CD14-positive monocyte (primary cell): ENCODE data around the gene ADAMTS13. TPM values are rescaled to one million over a fixed set of nuclear protein-coding genes. Genes with fewer than 3 reads are reported as not detected.
"Not testable (repeated sequence)": the region's sequence is repeated elsewhere in the genome, so short reads cannot be mapped to it uniquely, and the experiment has no call there.

Experiments
- DNase-seq, 3 donors: peaks; one replicate each; pipeline ENCODE4 v3.0.0-alpha.2; 2011 to 2022
- H2AFZ ChIP-seq: 2 replicates; pipeline ENCODE4 v1.6.0; 2012; ENCODE audit warnings: mild to moderate bottlenecking, low read depth, low read length, inconsistent platforms; ENCODE audit not compliant: insufficient read depth, poor library complexity, severe bottlenecking
- H3K27ac ChIP-seq, 2 donors: 1 replicate in 1 of 2; 2 replicates in 1 of 2; pipeline ENCODE4 v1.5.1; 2012 to 2013; ENCODE audit warnings: low read length in 2 of 2, control low read depth in 1 of 2, inconsistent platforms in 1 of 2, low read depth in 1 of 2, mild to moderate bottlenecking in 1 of 2
- H3K27me3 ChIP-seq, 2 donors: one replicate each; pipeline versions ENCODE4 v1.6.0 to v1.6.1; 2011 to 2013; ENCODE audit warnings: low read length in 2 of 2; ENCODE audit not compliant: control insufficient read depth in 2 of 2, insufficient read depth in 2 of 2
- H3K36me3 ChIP-seq, 2 donors: replicated peaks in 1 of 2; 1 replicate in 1 of 2; 2 replicates in 1 of 2; pipeline versions ENCODE4 v1.5.1 to v1.6.1; 2012 to 2013; ENCODE audit warnings: low read length in 2 of 2, control low read depth in 1 of 2, inconsistent platforms in 1 of 2, mild to moderate bottlenecking in 1 of 2; ENCODE audit not compliant: insufficient read depth in 2 of 2, control insufficient read depth in 1 of 2
- H3K4me1 ChIP-seq, 2 donors: 1 replicate in 1 of 2; 2 replicates in 1 of 2; pipeline versions ENCODE4 v1.5.1 to v1.6.1; 2012 to 2013; ENCODE audit warnings: low read length in 2 of 2, control low read depth in 1 of 2, inconsistent platforms in 1 of 2, mild to moderate bottlenecking in 1 of 2, moderate library complexity in 1 of 2; ENCODE audit not compliant: insufficient read depth in 2 of 2, control insufficient read depth in 1 of 2
- H3K4me2 ChIP-seq: replicated peaks from 2 replicates; pipeline ENCODE3; 2012; ENCODE audit warnings: low read length, moderate library complexity, mild to moderate bottlenecking; ENCODE audit not compliant: poor library complexity, severe bottlenecking; ENCODE audit errors: extremely low read depth
- H3K4me3 ChIP-seq, 3 experiments: fragments of 200-600 bp in 1 of 3; sonication (generic) in 1 of 3; replicated peaks in 1 of 3; 1 replicate in 2 of 3; 2 replicates in 1 of 3; pipeline ENCODE4 v1.5.1; 2011 to 2013; ENCODE audit warnings: low read length in 3 of 3, mild to moderate bottlenecking in 3 of 3, control low read depth in 2 of 3, low read depth in 2 of 3, inconsistent platforms in 1 of 3, moderate library complexity in 1 of 3
- H3K79me2 ChIP-seq: 2 replicates; pipeline ENCODE4 v1.6.0; 2012; ENCODE audit warnings: mild to moderate bottlenecking, control low read depth, inconsistent platforms, low read length, moderate library complexity; ENCODE audit not compliant: insufficient read depth
- H3K9ac ChIP-seq: 2 replicates; pipeline ENCODE4 v1.6.0; 2017; ENCODE audit warnings: low read length, mild to moderate bottlenecking; ENCODE audit not compliant: insufficient read depth, poor library complexity, severe bottlenecking
- H3K9me3 ChIP-seq, 2 donors: replicated peaks in 1 of 2; 1 replicate in 1 of 2; 2 replicates in 1 of 2; pipeline versions ENCODE4 v1.5.1 to v1.6.1; 2012 to 2013; ENCODE audit warnings: low read length in 2 of 2, control low read depth in 1 of 2; ENCODE audit not compliant: control insufficient read depth in 1 of 2, insufficient read depth in 1 of 2
- H4K20me1 ChIP-seq: 2 replicates; pipeline ENCODE4 v1.6.0; 2012; ENCODE audit warnings: mild to moderate bottlenecking, low read length, control low read depth, moderate library complexity; ENCODE audit not compliant: insufficient read depth
- H3K27ac Mint-ChIP-seq, 7 donors: one replicate each; pipeline ENCODE4 v1.8.0; 2020; ENCODE audit warnings: mild to moderate bottlenecking in 7 of 7, mixed read lengths in 7 of 7, moderate library complexity in 6 of 7, inconsistent platforms in 2 of 7
- H3K27me3 Mint-ChIP-seq, 3 donors: one replicate each; pipeline ENCODE4 v1.8.0; 2021 to 2022; ENCODE audit warnings: low read depth in 3 of 3, mild to moderate bottlenecking in 3 of 3, mixed read lengths in 3 of 3, moderate library complexity in 3 of 3, inconsistent platforms in 1 of 3
- H3K36me3 Mint-ChIP-seq, 2 donors: one replicate each; pipeline ENCODE4 v1.8.0; 2020; ENCODE audit warnings: mixed read lengths in 2 of 2, inconsistent platforms in 1 of 2, mild to moderate bottlenecking in 1 of 2
- H3K4me1 Mint-ChIP-seq: one replicate; pipeline ENCODE4 v1.8.0; 2020; ENCODE audit warnings: mild to moderate bottlenecking, mixed read lengths
- H3K4me3 Mint-ChIP-seq, 2 donors: one replicate each; pipeline ENCODE4 v1.8.0; 2020; ENCODE audit warnings: mild to moderate bottlenecking in 2 of 2, mixed read lengths in 2 of 2, moderate library complexity in 1 of 2
- H3K9me3 Mint-ChIP-seq, 7 donors: one replicate each; pipeline ENCODE4 v1.8.0; 2020 to 2022; ENCODE audit warnings: mixed read lengths in 7 of 7, mild to moderate bottlenecking in 6 of 7, moderate library complexity in 6 of 7, inconsistent platforms in 2 of 7
- WGBS: methylation state at CpG from one replicate; pipeline ENCODE4 v1.1.5; 2013; ENCODE audit warnings: missing lambda C conversion rate; ENCODE audit not compliant: insufficient coverage; 5-methylcytosine and 5-hydroxymethylcytosine counted together
- intact Hi-C, 2 donors: fragments of 100-400 bp; cut with micrococcal nuclease; formaldehyde crosslinking; loops; one replicate each; pipeline versions ENCODE4 v1.15.0 to v1.15.1; 2023
- polyA plus RNA-seq, 3 donors: library from polyadenylated mRNA; depleted of rRNA in 1 of 3; unstranded in 2 of 3; stranded (reverse) in 1 of 3; fragments of 300-500 nt in 2 of 3; fragments of >200 nt in 1 of 3; fragmentation: Illumina TruSeq in 2 of 3; gene quantifications; 1 replicate in 2 of 3; 2 replicates in 1 of 3; pipeline ENCODE4 v1.2.3, GENCODE V29; 2012 to 2021
- TF ChIP-seq, protein P1 (sequence below): fragments of 200-600 bp; IDR thresholded peaks from one replicate; pipeline ENCODE4 v1.8.0; 2022; ENCODE audit warnings: antibody characterized with exemption, mild to moderate bottlenecking

The ADAMTS13 gene
- polyA plus RNA-seq, 3 donors = 0.77 TPM; not detected in 2

GRCh38 chr9:133449760-133450159 is 27.6 kb downstream of the ADAMTS13 start:
- Mint-ChIP-seq H3K4me1 (no peaks in the 10 kb centered on the region), H3K27me3 (peaks cover 3 to 15% (median 5%) of the 10 kb centered on the region in 3 donors), H3K4me3 (no peak overlapping the region), H3K27ac (no peak overlapping the region), H3K9me3 (no peaks in the 10 kb centered on the region), H3K36me3 (no peaks in the 10 kb centered on the region)
- intact Hi-C loops = loop anchor here in 1 of 2 donors (10.0 kb wide), 1 partner anchor 575 kb away; the partner anchor contains the start of gene BRD3OS
- H3K4me3 ChIP-seq = no peak overlapping the region
- H3K27me3 ChIP-seq = no peaks in the 10 kb centered on the region
- 97% methylated on average over 11 of the region's 12 CpGs for WGBS
- no peaks in the 10 kb centered on the region for H3K36me3 ChIP-seq
- H3K79me2 ChIP-seq = no peaks in the 10 kb centered on the region
- H4K20me1 ChIP-seq = no peaks in the 10 kb centered on the region
- no peaks in the 10 kb centered on the region for H3K4me1 ChIP-seq
- no peak overlapping the region for H3K9ac ChIP-seq
- TF ChIP-seq, protein P1, sequence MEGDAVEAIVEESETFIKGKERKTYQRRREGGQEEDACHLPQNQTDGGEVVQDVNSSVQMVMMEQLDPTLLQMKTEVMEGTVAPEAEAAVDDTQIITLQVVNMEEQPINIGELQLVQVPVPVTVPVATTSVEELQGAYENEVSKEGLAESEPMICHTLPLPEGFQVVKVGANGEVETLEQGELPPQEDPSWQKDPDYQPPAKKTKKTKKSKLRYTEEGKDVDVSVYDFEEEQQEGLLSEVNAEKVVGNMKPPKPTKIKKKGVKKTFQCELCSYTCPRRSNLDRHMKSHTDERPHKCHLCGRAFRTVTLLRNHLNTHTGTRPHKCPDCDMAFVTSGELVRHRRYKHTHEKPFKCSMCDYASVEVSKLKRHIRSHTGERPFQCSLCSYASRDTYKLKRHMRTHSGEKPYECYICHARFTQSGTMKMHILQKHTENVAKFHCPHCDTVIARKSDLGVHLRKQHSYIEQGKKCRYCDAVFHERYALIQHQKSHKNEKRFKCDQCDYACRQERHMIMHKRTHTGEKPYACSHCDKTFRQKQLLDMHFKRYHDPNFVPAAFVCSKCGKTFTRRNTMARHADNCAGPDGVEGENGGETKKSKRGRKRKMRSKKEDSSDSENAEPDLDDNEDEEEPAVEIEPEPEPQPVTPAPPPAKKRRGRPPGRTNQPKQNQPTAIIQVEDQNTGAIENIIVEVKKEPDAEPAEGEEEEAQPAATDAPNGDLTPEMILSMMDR = no peak
- H3K4me2 ChIP-seq = no peak overlapping the region
- no peak for DNase-seq
- H3K27ac ChIP-seq = no peak overlapping the region
- H3K9me3 ChIP-seq = no peaks in the 10 kb centered on the region
- H2AFZ ChIP-seq = no peak overlapping the region

- H3K4me3 ChIP-seq, H3K9ac ChIP-seq, H3K27ac ChIP-seq, H3K9me3 ChIP-seq, H3K4me1 Mint-ChIP-seq, H3K9me3 Mint-ChIP-seq, DNase-seq, H3K27ac Mint-ChIP-seq, H3K27me3 ChIP-seq, H3K36me3 Mint-ChIP-seq, H3K79me2 ChIP-seq, H4K20me1 ChIP-seq, H3K36me3 ChIP-seq, H3K4me2 ChIP-seq, H3K4me3 Mint-ChIP-seq, H3K4me1 ChIP-seq, H2AFZ ChIP-seq: not testable (repeated sequence)
- no CpG with 5 or more reads among the region's 5 CpGs for WGBS
- intact Hi-C loops = loop anchor here in 1 of 2 donors (10.0 kb wide), 1 partner anchor 573 kb away; the partner anchor contains the start of gene BRD3OS
- H3K27me3 Mint-ChIP-seq = peaks cover 1 to 12% (median 5%) of the 10 kb centered on the region in 3 donors
Measured at GRCh38 chr9:133451865-133452264, 29.7 kb downstream of the ADAMTS13 start.
